Kidney capillary endothelial cell (primary cell): ENCODE data around the gene RASSF3.
"Not testable (repeated sequence)": the region's sequence is repeated elsewhere in the genome, so short reads cannot be mapped to it uniquely, and the experiment has no call there.

Source experiments
- DNase-seq: peaks from one replicate; pipeline ENCODE4 v3.0.0-alpha.2; 2018; ENCODE audit warnings: low spot score

The RASSF3 gene

GRCh38 chr12:64690236-64690635 lies 79.9 kb downstream of the RASSF3 start:
- not testable (repeated sequence) for DNase-seq

GRCh38 chr12:64691227-64691794 lies 81.0 kb downstream of the RASSF3 start:
- DNase-seq, result no peak

GRCh38 chr12:64691795-64692583 lies 81.7 kb downstream of the RASSF3 start:
- no peak for DNase-seq

GRCh38 chr12:64694130-64695040 lies 84.1 kb downstream of the RASSF3 start:
- DNase-seq, result no peak

GRCh38 chr12:64695550-64695949 lies 85.3 kb downstream of the RASSF3 start:
- DNase-seq, result no peak

GRCh38 chr12:64696080-64696741 lies 85.9 kb downstream of the RASSF3 start:
- DNase-seq, result no peak

GRCh38 chr12:64699504-64700115 lies 89.3 kb downstream of the RASSF3 start:
- DNase-seq, result no peak

GRCh38 chr12:64700532-64700931 lies 90.2 kb downstream of the RASSF3 start:
- no peak for DNase-seq

GRCh38 chr12:64701283-64701682 lies 91.0 kb downstream of the RASSF3 start:
- DNase-seq, result no peak

GRCh38 chr12:64706306-64706705 lies 96.0 kb downstream of the RASSF3 start:
- DNase-seq, result peak; percentile 34

GRCh38 chr12:64706857-64707256 lies 96.6 kb downstream of the RASSF3 start:
- no peak for DNase-seq

GRCh38 chr12:64707362-64707761 lies 97.1 kb downstream of the RASSF3 start:
- DNase-seq, result no peak

GRCh38 chr12:64707926-64708325 lies 97.6 kb downstream of the RASSF3 start:
- no peak for DNase-seq

- no peak for DNase-seq
Measured at GRCh38 chr12:64709429-64709828, 99.1 kb downstream of the RASSF3 start.

- no peak for DNase-seq
Measured at GRCh38 chr12:64713376-64713775, 103.1 kb downstream of the RASSF3 start.

GRCh38 chr12:64714551-64714968 lies 104.3 kb downstream of the RASSF3 start:
- DNase-seq, result no peak

GRCh38 chr12:64716371-64716770 lies 106.1 kb downstream of the RASSF3 start:
- DNase-seq, result no peak

- no peak for DNase-seq
Measured at GRCh38 chr12:64716839-64717455, 106.7 kb downstream of the RASSF3 start.

GRCh38 chr12:64718649-64719048 lies 108.4 kb downstream of the RASSF3 start:
- DNase-seq, result no peak

- no peak for DNase-seq
Measured at GRCh38 chr12:64720884-64721283, 110.6 kb downstream of the RASSF3 start.

- DNase-seq, result no peak
Measured at GRCh38 chr12:64722835-64723234, 112.5 kb downstream of the RASSF3 start.
